HUES6 (cell line): ENCODE data around the gene REL.

Experiments used
- H3K27ac ChIP-seq: 2 replicates; pipeline ENCODE4 v1.7.0; 2013; ENCODE audit warnings: low read depth, mild to moderate bottlenecking, low read length, inconsistent platforms
- H3K27me3 ChIP-seq: 2 replicates; pipeline ENCODE4 v1.6.1; 2013; ENCODE audit warnings: low read length; ENCODE audit not compliant: control insufficient read depth, insufficient read depth
- H3K36me3 ChIP-seq: 2 replicates; pipeline ENCODE4 v1.6.1; 2013; ENCODE audit warnings: low read length; ENCODE audit not compliant: control insufficient read depth, insufficient read depth
- H3K4me1 ChIP-seq: 2 replicates; pipeline ENCODE4 v1.6.1; 2013; ENCODE audit warnings: low read length; ENCODE audit not compliant: control insufficient read depth, insufficient read depth
- H3K4me3 ChIP-seq: 2 replicates; pipeline ENCODE4 v1.5.1; 2013; ENCODE audit warnings: low read depth, low read length
- H3K9ac ChIP-seq: one replicate; pipeline ENCODE4 v1.6.1; 2013; ENCODE audit warnings: mild to moderate bottlenecking, low read length
- H3K9me3 ChIP-seq: 2 replicates; pipeline ENCODE4 v1.6.1; 2013; ENCODE audit warnings: low read depth, low read length; ENCODE audit not compliant: control insufficient read depth, insufficient read depth

REL gene

GRCh38 chr2:60867848-60868247 lies 13.5 kb upstream of the REL start:
- H3K9ac ChIP-seq = no peak overlapping the region
- H3K4me1 ChIP-seq = no peaks in the 10 kb centered on the region
- no peaks in the 10 kb centered on the region for H3K36me3 ChIP-seq
- no peak overlapping the region for H3K27ac ChIP-seq
- H3K27me3 ChIP-seq = no peaks in the 10 kb centered on the region
- H3K4me3 ChIP-seq = no peak overlapping the region
- no peaks in the 10 kb centered on the region for H3K9me3 ChIP-seq

- Histone ChIP-seq H3K4me1 (no peaks in the 10 kb centered on the region), H3K9me3 (no peaks in the 10 kb centered on the region), H3K27ac (no peak overlapping the region), H3K27me3 (no peaks in the 10 kb centered on the region), H3K4me3 (no peak overlapping the region), H3K9ac (no peak overlapping the region), H3K36me3 (no peaks in the 10 kb centered on the region)
These were observed 12.6 kb upstream of the REL start for GRCh38 chr2:60868589-60869273.

- Histone ChIP-seq H3K27me3 (no peaks in the 10 kb centered on the region), H3K4me1 (no peaks in the 10 kb centered on the region), H3K9ac (no peak overlapping the region), H3K9me3 (no peaks in the 10 kb centered on the region), H3K4me3 (no peak overlapping the region), H3K27ac (no peak overlapping the region), H3K36me3 (no peaks in the 10 kb centered on the region)
These were observed 8.9 kb upstream of the REL start for GRCh38 chr2:60872510-60872928.

GRCh38 chr2:60873381-60873780 lies 8.0 kb upstream of the REL start:
- H3K9ac ChIP-seq = no peak overlapping the region
- H3K4me3 ChIP-seq = no peak overlapping the region
- no peaks in the 10 kb centered on the region for H3K36me3 ChIP-seq
- H3K4me1 ChIP-seq = no peaks in the 10 kb centered on the region
- no peaks in the 10 kb centered on the region for H3K9me3 ChIP-seq
- H3K27me3 ChIP-seq = no peaks in the 10 kb centered on the region
- no peak overlapping the region for H3K27ac ChIP-seq

GRCh38 chr2:60875520-60875919 lies 5.9 kb upstream of the REL start:
- H3K4me1 ChIP-seq = no peaks in the 10 kb centered on the region
- H3K4me3 ChIP-seq = no peak overlapping the region
- H3K27ac ChIP-seq = no peak overlapping the region
- no peaks in the 10 kb centered on the region for H3K36me3 ChIP-seq
- H3K9me3 ChIP-seq = no peaks in the 10 kb centered on the region
- H3K27me3 ChIP-seq = no peaks in the 10 kb centered on the region
- no peak overlapping the region for H3K9ac ChIP-seq

- no peaks in the 10 kb centered on the region for H3K36me3 ChIP-seq
- H3K27ac ChIP-seq = peak overlapping the region; percentile 78; the same call in 1 of the 2 replicates
- H3K9ac ChIP-seq = peak overlapping the region; percentile 84
- H3K4me3 ChIP-seq = peak overlapping the region; percentile 79
- H3K9me3 ChIP-seq = no peaks in the 10 kb centered on the region
- peaks cover 4% of the 10 kb centered on the region; the same call in 1 of the 2 replicates for H3K27me3 ChIP-seq
- peaks cover 12% of the 10 kb centered on the region for H3K4me1 ChIP-seq
These were observed 729 bp upstream of the REL start for GRCh38 chr2:60880643-60881046.

GRCh38 chr2:60882971-60883753 lies 1.8 kb downstream of the REL start:
- Histone ChIP-seq H3K27ac (no peak overlapping the region), H3K4me3 (peak overlapping the region; percentile 79), H3K9ac (no peak overlapping the region), H3K36me3 (no peaks in the 10 kb centered on the region), H3K4me1 (peaks cover 12% of the 10 kb centered on the region), H3K27me3 (peaks cover 4% of the 10 kb centered on the region; the same call in 1 of the 2 replicates), H3K9me3 (no peaks in the 10 kb centered on the region)

GRCh38 chr2:60883896-60884295 lies 2.5 kb downstream of the REL start:
- no peak overlapping the region for H3K9ac ChIP-seq
- 0 out of 2 replicates have a peak overlapping the region, but pooled peaks have one; percentile 79 for H3K4me3 ChIP-seq
- no peaks in the 10 kb centered on the region for H3K36me3 ChIP-seq
- no peaks in the 10 kb centered on the region for H3K9me3 ChIP-seq
- H3K27me3 ChIP-seq = peaks cover 4% of the 10 kb centered on the region; the same call in 1 of the 2 replicates
- no peak overlapping the region for H3K27ac ChIP-seq
- H3K4me1 ChIP-seq = peaks cover 12% of the 10 kb centered on the region

- no peak overlapping the region for H3K27ac ChIP-seq
- H3K27me3 ChIP-seq = peaks cover 4% of the 10 kb centered on the region; the same call in 1 of the 2 replicates
- peaks cover 12% of the 10 kb centered on the region for H3K4me1 ChIP-seq
- H3K9me3 ChIP-seq = no peaks in the 10 kb centered on the region
- H3K36me3 ChIP-seq = no peaks in the 10 kb centered on the region
- no peak overlapping the region for H3K4me3 ChIP-seq
- H3K9ac ChIP-seq = no peak overlapping the region
These were observed 3.4 kb downstream of the REL start for GRCh38 chr2:60884800-60885199.

- peaks cover 4% of the 10 kb centered on the region; the same call in 1 of the 2 replicates for H3K27me3 ChIP-seq
- H3K36me3 ChIP-seq = no peaks in the 10 kb centered on the region
- peaks cover 12% of the 10 kb centered on the region for H3K4me1 ChIP-seq
- no peak overlapping the region for H3K4me3 ChIP-seq
- H3K27ac ChIP-seq = no peak overlapping the region
- H3K9me3 ChIP-seq = no peaks in the 10 kb centered on the region
- H3K9ac ChIP-seq = no peak overlapping the region
These were observed 4.3 kb downstream of the REL start for GRCh38 chr2:60885683-60886082.

- Histone ChIP-seq H3K27ac (no peak overlapping the region), H3K4me3 (no peak overlapping the region), H3K27me3 (peaks cover 4% of the 10 kb centered on the region; the same call in 1 of the 2 replicates), H3K9me3 (no peaks in the 10 kb centered on the region), H3K4me1 (peaks cover 12% of the 10 kb centered on the region), H3K36me3 (no peaks in the 10 kb centered on the region), H3K9ac (no peak overlapping the region)
These were observed 5.6 kb downstream of the REL start for GRCh38 chr2:60886991-60887390.
